Esophagus squamous epithelium (tissue), 5 donors: Measurements from ENCODE around the gene ADCY5. TPM values are rescaled to one million over a fixed set of nuclear protein-coding genes. Genes with fewer than 3 reads are reported as not detected.
A peak's percentile ranks its signal among the peaks of the same experiment; 100 is the strongest.

Source experiments
- DNase-seq: peaks from one replicate; lab custom pipeline; 2025; lab: John Stamatoyannopoulos, UW
- H3K27ac ChIP-seq, 4 donors: fragments of 200-600 bp; sonication (generic); one replicate each; pipeline ENCODE4 v1.5.1; 2016 to 2019; ENCODE audit warnings: mild to moderate bottlenecking in 1 of 4
- H3K27me3 ChIP-seq, 4 donors: fragments of 200-600 bp; sonication (generic); 1 replicate in 3 of 4; 2 replicates in 1 of 4; pipeline versions ENCODE4 v1.5.1 to v1.6.0; 2017 to 2021; ENCODE audit warnings: antibody characterized with exemption in 1 of 4
- H3K36me3 ChIP-seq, 3 donors: fragments of 200-600 bp; sonication (generic); one replicate each; pipeline ENCODE4 v1.5.1; 2016 to 2019
- H3K4me1 ChIP-seq, 3 donors: fragments of 200-600 bp; sonication (generic); one replicate each; pipeline ENCODE4 v1.5.1; 2017 to 2019
- H3K4me3 ChIP-seq, 4 donors: fragments of 200-600 bp; sonication (generic); 1 replicate in 3 of 4; 2 replicates in 1 of 4; pipeline ENCODE4 v1.5.1; 2016 to 2019; ENCODE audit warnings: mild to moderate bottlenecking in 2 of 4, moderate library complexity in 1 of 4
- H3K9me3 ChIP-seq, 3 donors: fragments of 200-600 bp; sonication (generic); one replicate each; pipeline ENCODE4 v1.5.1; 2016 to 2019
- POLR2A ChIP-seq, 4 donors: fragments of 450-650 bp; IDR thresholded peaks; one replicate each; pipeline ENCODE4 v1.6.1; 2017; ENCODE audit warnings: antibody characterized with exemption in 4 of 4, mild to moderate bottlenecking in 4 of 4, moderate library complexity in 3 of 4
- WGBS, 2 donors: methylation state at CpG; one replicate each; pipeline ENCODE4 v1.1.5; 2018; 5-methylcytosine and 5-hydroxymethylcytosine counted together
- intact Hi-C: fragments of 100-400 bp; cut with DNase I; formaldehyde crosslinking; loops from one replicate; pipeline ENCODE4 v1.15.0; 2022
- total RNA-seq, 4 donors: library from RNA; depleted of rRNA; stranded (reverse); fragments of >200 nt; gene quantifications; one replicate each; pipeline ENCODE4 v1.1.0, GENCODE V29; 2016
- TF ChIP-seq, protein P1 (sequence below), 6 experiments: fragments of 450-650 bp in 4 of 6; fragments of 200-600 bp in 2 of 6; sonication (generic) in 2 of 6; IDR thresholded peaks; one replicate each; pipeline ENCODE4 v1.5.1; 2016 to 2019; ENCODE audit warnings: antibody characterized with exemption in 6 of 6, mild to moderate bottlenecking in 4 of 6, moderate library complexity in 4 of 6
- donor health status: DM: yes; HTN: yes; CAD: no.

ADCY5 gene
- total RNA-seq, 4 donors from 2014 or later: 0.72 to 17.4 (median 5.3) TPM

DNA sequence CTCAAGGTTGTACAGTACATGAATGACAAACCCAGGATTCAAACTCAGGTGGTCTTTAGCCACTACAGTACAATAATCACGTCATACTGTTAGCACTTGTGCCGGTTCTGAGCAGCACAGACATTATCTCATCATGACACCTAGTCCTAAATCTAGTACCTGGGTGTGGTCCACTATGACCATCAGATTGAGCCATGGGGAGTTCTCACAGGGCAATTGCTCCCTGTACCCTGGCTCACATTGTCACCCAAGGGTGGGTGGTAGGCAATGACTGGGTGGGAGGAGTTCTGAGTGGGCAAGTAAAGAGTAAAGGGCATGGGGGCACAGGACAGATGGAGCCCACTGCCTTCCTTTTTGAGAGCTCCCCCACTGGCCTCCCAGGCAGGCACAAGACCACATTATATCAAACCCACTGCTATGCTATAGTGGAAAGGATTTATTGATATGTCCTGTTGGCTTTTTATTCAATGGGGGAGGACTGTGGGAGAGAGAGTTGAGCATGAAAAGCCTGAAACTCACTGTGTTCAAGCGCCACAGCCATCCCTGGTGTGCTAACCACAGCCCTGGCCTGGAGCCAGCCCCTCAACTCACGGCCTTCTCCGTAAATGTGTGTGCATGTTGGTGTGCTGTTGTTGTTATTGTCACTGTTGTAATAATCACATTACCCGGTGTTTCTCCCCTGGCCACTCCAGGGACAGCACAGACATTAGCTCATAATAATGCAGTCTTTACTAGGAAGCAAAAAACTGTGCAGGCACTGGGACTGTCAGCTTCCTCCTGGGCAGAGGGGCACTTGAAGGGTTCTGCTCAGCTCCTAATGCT is 27.3 kb downstream of the ADCY5 start:
- Histone ChIP-seq H3K4me3 (no peak overlapping the region), H3K27me3 (no peaks in the 10 kb centered on the region), H3K36me3 (no peaks in the 10 kb centered on the region), H3K9me3 (no peaks in the 10 kb centered on the region), H3K27ac (peak overlapping the region in 3 of 4 donors; percentile 81 to 91 (median 88)), H3K4me1 (peaks cover 5 to 65% (median 28%) of the 10 kb centered on the region in 3 donors)
- intact Hi-C loops: no loop called here
- TF ChIP-seq POLR2A (IDR thresholded peaks at IDR 0.05): no peak
- TF ChIP-seq, protein P1, sequence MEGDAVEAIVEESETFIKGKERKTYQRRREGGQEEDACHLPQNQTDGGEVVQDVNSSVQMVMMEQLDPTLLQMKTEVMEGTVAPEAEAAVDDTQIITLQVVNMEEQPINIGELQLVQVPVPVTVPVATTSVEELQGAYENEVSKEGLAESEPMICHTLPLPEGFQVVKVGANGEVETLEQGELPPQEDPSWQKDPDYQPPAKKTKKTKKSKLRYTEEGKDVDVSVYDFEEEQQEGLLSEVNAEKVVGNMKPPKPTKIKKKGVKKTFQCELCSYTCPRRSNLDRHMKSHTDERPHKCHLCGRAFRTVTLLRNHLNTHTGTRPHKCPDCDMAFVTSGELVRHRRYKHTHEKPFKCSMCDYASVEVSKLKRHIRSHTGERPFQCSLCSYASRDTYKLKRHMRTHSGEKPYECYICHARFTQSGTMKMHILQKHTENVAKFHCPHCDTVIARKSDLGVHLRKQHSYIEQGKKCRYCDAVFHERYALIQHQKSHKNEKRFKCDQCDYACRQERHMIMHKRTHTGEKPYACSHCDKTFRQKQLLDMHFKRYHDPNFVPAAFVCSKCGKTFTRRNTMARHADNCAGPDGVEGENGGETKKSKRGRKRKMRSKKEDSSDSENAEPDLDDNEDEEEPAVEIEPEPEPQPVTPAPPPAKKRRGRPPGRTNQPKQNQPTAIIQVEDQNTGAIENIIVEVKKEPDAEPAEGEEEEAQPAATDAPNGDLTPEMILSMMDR (IDR thresholded peaks at IDR 0.05): no peak
- WGBS, 2 donors: 55 to 65% methylated on average over 5 to 6 of the region's 6 CpGs
- DNase-seq: no peak

DNA sequence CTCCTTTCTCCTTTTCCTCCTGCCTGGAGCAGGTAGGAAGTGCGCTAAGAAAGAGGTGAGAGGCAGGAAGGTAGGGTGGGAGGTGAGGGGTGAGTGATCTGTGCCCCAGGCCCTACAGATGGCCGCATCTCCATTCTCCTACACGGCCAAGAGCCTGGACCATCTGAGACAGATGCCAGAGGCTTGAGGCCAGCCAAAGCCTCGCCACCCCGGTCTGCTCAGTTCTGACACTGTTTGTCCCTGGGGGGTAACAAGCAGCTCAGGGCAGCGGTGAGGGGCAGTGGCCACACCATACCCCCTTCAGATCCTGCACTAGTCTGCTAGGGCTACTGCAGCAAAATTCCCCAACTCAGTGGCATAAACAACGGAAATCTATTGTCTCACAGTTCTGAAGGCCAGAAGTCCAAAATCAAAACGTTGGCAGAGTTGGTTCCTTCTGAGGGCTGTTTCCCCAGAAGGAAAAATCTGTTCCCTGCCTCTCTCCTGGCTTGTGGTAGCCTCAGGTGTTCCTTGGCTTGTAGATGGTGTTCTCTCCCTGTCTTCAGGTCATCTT is 28.4 kb downstream of the ADCY5 start:
- no peaks in the 10 kb centered on the region for H3K36me3 ChIP-seq
- peaks cover 5 to 61% (median 27%) of the 10 kb centered on the region in 3 donors for H3K4me1 ChIP-seq
- no peak for TF ChIP-seq POLR2A (IDR thresholded peaks at IDR 0.05)
- TF ChIP-seq, protein P1 (IDR thresholded peaks at IDR 0.05): no peak
- peak overlapping the region; percentile 54 to 91 (median 84) for H3K27ac ChIP-seq
- intact Hi-C loops: no loop called here
- no peaks in the 10 kb centered on the region for H3K9me3 ChIP-seq
- 63 to 78% methylated on average over 3 to 6 of the region's 8 CpGs for WGBS, 2 donors
- no peaks in the 10 kb centered on the region for H3K27me3 ChIP-seq
- no peak for DNase-seq
- H3K4me3 ChIP-seq: no peak overlapping the region

DNA sequence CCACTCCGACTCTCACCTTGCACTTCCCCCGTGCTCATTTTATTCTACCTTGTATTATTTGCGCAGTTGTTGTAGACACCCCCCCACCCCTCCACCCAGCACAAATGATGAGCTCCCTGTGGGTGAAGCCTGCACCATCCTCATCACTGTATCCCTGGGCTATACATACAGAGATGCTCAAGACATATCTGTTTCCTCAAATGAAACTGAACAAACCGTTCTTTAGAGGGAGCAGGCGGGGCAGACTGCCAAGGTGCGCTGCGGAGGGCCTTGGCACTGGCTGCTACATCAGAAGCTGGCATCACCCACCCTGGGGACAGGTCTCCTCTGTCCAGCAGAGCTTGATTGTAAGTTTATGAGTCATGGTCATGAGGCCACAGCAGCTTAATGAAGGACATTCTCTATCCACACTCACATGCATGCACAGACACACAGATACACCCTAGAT is 29.0 kb downstream of the ADCY5 start:
- Histone ChIP-seq H3K27ac (peak overlapping the region; percentile 56 to 91 (median 84)), H3K27me3 (no peaks in the 10 kb centered on the region), H3K4me3 (no peak overlapping the region), H3K4me1 (peaks cover 4 to 59% (median 27%) of the 10 kb centered on the region in 3 donors), H3K9me3 (no peaks in the 10 kb centered on the region), H3K36me3 (no peaks in the 10 kb centered on the region)
- TF ChIP-seq, protein P1 (IDR thresholded peaks at IDR 0.05): no peak
- DNase-seq: no peak
- 66 to 83% methylated on average over 6 to 7 of the region's 7 CpGs for WGBS, 2 donors
- intact Hi-C loops: no loop called here

DNA sequence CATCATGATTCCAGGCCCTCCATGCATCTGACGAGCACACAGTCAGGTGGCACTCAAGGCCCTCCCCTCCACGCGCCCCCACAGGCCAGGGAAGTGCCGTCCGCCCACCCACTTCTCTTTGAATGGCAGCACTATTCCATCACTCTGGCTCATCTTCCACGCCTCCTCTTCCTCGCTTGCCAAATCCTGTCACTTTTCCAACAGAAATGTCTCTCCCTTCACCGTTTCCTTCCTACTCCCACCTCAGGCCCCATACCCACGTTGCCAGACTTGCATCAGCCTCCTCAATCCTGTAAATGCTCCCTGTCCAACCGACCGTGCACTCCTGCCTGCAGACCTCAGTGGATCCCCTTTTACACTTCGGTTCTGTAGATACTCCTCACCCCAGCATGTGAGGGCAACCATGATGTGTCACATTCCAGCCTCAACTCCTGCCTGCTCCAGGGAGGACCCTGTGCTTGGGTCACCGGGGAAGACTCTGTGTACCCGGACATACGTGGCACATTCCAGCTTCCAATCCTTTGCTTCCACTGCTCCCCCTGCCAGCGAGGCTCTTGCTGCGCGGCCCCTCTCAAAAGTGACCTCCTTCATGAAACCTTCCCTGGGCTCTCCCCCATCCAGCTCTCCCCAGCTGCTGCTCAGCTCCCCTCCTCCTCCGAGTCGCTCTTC is 29.6 kb downstream of the ADCY5 start:
- intact Hi-C loops: no loop called here
- Histone ChIP-seq H3K4me1 (peaks cover 0 to 59% (median 24%) of the 10 kb centered on the region in 3 donors), H3K9me3 (no peaks in the 10 kb centered on the region)

More for the DNA sequence above, 29.6 kb downstream of the ADCY5 start:
- Histone ChIP-seq H3K27me3 (no peaks in the 10 kb centered on the region), H3K27ac (peak overlapping the region; percentile 56 to 91 (median 84)), H3K4me3 (no peak overlapping the region), H3K36me3 (no peaks in the 10 kb centered on the region)
- TF ChIP-seq, protein P1 (IDR thresholded peaks at IDR 0.05): no peak
- no peak for TF ChIP-seq POLR2A (IDR thresholded peaks at IDR 0.05)
- DNase-seq: no peak
- 68 to 74% methylated on average over 20 of the region's 20 CpGs for WGBS, 2 donors
